Cerebellar nuclear complex (tissue), 1 donor: ENCODE data around the gene IGFBP4.

Experiments
- DNase-seq, 2 experiments: peaks; one replicate each; lab custom pipeline; 2025; lab: John Stamatoyannopoulos, UW

Gene IGFBP4

DNA sequence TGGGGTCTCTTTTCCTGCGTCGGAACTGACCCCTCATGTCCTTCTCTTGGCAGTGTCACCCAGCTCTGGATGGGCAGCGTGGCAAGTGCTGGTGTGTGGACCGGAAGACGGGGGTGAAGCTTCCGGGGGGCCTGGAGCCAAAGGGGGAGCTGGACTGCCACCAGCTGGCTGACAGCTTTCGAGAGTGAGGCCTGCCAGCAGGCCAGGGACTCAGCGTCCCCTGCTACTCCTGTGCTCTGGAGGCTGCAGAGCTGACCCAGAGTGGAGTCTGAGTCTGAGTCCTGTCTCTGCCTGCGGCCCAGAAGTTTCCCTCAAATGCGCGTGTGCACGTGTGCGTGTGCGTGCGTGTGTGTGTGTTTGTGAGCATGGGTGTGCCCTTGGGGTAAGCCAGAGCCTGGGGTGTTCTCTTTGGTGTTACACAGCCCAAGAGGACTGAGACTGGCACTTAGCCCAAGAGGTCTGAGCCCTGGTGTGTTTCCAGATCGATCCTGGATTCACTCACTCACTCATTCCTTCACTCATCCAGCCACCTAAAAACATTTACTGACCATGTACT, 13.2 kb downstream of the IGFBP4 start:
- no peak for DNase-seq

DNA sequence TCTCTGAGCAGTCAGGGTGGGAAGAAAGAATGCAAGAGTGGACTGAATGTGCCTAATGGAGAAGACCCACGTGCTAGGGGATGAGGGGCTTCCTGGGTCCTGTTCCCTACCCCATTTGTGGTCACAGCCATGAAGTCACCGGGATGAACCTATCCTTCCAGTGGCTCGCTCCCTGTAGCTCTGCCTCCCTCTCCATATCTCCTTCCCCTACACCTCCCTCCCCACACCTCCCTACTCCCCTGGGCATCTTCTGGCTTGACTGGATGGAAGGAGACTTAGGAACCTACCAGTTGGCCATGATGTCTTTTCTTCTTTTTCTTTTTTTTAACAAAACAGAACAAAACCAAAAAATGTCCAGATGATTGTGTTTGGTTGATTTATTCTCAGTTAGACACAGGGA, 14.1 kb downstream of the IGFBP4 start:
- no peak for DNase-seq

DNA sequence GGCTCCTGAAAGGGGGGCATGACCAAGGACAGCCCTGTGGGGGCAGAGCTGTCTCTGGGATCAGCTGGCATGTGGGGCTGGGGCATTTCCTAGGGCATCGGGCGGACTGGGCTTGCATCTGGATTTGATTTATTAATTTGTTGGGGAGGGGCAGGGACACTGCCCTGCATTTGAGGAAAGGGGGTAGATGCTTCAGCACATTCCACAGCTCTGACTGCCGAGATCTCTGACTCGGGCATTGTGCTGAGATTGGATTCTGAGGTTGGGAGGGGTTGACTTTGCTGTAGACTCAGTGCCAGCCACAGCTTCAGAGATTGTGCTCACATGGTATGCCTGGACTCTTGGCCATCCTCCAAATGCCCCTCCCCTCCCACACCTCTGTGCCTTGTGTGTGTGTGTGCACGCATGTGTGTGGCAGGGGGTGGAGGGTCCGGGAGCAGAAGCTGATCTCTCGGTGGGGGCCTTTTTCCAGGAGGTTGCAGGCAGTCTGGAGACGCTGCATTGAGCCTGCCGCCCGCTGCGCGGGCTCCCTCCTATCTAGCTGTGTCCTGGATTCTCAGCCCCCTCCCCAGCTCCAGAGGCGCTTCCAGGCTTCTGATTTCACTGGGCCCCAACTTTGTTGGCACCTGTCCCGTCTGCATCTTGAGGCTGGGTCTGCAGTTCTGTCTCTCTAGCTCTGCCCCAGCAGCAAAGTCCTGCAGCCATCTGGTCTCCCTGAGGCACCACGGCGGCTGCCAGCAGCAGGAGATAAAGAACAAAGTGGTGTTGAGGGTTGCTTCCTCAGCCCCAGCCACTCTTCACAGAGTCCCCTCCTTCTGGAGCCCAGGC, 14.9 kb downstream of the IGFBP4 start:
- DNase-seq: no peak

DNA sequence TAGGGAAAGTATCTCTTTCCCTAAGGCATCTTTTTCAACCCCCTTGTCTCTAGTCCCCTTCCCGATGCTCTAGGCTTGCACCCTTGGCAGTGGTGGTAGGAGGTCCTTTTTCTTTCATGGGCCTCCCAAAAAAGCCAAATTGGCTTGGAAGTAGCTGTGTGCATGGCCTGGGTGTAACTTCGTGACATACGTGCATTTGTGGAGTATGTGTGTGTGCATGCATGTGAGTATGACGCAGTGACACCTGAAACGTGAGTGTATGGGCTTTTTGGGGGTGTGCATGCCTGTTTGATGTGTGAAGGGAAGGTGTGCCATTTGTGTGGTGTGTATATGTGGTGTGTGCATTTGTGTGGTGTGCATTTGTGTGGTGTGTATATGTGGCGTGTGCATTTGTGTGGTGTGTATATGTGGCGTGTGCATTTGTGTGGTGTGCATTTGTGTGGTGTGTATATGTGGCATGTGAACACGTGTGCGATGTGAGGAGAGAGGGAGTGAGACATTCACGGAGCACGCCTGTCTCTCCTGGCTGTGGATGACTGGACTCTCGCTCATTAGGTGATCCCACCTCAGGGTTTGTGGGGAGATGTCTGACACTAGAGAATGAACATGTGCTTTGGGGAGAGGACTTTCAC, 15.7 kb downstream of the IGFBP4 start:
- no peak for DNase-seq

DNA sequence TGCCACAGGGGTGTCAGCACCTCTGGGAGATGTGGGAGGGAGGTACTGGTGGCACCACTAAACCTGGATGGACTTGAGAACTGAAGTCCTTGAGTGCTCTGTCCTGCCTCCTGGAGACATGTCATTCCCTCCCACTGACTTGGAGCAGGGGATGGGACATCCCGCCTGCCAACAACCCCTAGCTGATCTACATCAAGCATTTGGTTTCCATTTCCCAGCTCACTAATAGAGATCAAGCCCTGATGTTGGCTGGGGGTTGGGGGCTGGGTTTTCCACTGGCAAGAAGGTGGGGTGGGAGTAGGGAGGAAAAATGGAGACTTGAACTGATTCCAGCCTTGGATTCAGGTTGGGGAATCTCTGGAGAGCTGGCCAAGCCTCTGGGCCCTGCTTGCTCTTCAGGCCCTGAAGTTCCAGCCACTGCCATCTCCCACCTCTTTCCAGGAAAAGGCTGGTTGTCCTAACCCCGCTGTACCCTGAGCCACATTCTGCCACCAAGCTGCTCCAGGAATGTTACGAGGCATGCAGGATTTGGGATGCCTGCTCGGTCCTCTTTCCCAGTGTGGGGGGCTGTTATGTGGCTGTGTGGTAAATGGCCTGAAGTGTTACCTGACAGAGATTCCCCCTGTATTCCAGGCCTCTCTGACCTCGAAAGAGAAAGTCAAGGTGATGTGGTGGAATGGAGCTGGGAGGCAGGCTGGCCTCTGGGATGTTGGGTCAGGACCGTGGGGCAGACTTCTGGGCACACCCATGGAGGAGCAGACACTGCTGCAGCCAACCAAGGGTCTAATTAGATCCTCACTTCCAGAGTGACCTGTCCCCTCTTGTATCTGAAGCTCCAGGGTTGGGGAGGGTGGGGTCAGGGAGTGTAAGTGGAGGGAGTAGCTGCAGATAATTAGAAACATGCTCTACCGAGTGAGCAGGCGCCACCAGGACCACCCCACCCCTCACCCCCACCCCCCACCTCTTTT, 16.7 kb downstream of the IGFBP4 start:
- DNase-seq: no peak

DNA sequence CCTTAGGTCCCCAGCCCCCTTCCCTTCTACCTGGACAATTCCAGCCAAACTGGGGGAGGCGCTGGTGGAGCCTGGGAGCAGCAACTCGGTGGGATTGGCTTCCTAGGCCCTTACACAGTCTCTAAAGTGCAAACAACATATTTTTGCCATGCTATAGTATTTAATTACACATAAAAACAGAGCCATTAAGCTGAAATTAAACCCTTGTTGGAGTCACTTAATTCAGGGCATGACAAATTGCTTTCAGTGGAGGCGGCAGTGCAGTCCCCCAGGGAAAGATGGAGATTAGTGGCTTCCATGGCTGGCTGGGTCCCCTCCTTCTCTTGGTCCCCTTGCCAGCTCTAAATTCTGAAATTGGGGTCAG, 17.3 kb downstream of the IGFBP4 start:
- no peak for DNase-seq

DNA sequence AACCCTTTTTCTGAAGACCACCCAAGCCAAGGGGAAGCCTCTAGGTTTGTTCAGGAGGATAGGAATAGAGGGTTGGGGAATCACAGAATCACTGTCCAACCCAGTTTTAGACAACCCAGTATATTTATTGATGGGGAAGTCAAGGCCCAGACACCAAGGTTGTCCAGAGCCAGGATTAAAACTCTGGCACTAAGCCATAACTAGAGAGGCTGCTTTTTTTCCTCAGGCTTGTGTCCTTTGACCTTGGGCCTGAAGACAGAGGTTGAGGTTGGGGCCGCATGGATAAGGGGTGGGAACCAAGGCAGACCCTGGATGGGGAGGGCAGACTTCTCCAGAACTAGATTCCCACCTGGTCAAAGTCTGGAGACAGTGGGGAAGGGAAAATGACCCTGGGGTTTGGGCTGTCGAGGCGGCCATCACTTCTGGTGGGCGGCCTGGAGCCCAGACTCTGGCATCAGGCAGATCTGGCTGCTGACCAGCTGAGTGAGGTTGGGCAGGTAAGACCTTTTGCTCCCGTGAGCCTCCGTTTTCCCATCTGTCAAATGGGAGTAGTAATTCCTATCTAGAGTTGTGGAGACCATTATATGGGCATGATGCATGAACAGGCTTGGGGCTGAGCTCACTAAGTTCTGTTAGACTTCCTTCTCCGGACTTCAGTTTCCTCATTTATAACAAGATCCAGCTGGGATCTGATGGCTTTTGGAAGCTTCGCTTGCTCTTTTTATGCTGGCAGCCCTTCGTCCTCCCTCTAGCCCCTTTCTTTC, 17.9 kb downstream of the IGFBP4 start:
- DNase-seq: no peak

DNA sequence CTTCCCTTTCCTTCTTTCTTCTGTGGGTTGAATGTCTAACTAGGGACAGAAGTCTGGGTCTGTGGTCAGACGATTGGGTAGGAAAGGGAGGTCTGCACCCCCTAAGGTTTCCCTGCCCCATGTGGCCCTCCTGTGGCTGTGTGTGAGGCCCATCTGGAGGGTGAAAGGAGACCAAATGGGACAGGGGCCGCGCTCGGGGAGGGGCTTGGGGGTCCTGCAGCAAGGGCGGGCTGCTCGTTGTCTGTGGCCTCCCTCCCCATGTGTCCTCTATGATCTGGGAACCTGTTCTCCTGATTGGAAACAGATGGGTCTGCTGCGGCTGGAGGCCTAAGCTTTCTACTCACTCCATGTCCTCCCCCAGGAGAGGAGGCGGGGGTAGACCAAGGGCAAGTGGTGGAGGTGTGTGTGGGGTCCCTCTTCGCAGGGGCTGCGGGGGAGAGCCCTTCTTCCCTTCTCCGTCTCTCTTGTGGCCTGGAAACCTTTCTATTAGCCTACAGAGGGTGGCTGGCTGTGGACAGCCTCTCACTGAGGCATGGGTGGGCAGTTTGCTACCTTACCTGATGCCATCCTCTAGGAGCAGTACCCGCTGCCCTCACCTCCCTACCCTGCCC, 18.6 kb downstream of the IGFBP4 start:
- DNase-seq: no peak

DNA sequence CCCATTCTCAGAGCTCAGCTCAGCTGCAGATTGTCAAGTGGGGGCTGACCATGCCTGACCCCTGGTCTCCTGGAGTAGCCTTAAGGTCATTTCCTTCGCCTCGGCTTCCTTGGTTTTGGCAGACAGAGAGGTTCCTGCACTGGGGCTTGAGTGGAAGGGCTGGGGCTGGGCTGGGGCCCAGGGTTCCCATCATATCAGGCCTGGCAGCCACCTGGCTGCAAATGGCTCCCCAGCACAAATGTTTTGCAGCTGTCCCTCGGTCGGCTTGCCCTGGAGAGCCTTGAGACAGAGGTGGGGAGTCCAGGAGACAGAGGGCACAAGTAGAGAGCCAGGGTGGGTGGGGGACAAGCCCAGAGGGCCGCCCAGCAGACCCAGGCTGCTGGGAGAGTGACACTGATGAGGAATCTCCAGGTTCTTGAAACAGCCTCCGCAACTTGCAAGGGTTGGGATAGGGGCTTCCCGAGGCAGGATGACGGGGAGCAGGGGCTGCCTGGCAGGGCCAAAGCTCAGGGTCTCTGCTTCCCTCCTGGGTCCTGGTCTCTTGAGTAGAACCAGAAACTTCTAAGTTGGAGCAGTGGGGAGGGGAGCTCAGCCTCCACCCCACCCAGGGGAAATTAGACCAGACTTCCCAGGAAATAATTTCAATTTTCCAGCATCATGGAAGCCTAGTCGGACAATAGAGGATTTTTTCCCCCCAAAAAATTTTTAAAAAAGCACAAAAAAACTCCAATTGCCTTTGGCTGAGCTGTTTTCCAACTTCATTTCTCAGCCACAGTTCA, 19.3 kb downstream of the IGFBP4 start:
- DNase-seq: no peak

DNA sequence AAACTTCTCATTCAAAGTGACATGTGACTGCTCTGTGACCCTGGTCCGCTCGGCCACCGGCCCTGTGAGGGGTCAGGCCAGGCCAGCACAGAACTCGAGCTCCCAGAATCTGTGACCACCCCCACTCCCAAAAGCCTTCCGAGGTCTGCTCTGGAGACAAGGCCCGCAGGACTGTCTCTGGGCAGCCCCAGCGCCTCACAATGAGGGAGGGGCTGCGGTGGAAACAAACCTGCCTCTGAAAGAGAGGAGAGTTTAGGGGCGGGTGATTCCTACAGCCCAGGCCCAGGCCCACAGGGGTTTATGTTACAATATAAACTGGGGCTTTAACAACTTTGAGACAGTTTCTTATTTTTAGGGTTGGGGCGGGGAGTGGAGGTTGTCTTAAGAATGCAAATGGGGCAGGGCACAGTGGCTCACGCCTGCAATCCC, 19.9 kb downstream of the IGFBP4 start:
- DNase-seq: no peak

DNA sequence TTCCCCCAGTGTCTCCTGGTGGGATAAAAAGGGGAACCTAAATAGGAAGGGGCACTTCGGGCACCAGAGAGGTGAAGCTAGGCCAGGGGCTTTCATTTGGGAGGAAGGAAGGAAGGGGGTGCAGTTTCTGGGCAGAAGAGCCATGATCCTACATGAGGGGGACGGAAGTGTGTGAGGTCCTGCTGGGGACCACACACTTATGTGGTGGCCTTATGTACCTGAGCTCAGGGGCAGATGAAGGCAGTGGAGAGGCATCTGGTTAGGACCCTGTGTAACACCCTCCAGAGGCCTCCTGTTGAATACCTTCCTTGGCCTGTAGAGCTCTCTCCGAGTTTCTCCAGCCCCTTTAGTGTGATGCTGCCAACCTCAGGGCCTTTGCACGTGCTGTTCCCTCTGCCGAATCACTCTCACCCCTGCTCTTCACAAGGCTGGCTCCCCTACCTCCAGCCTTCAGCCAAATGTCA, 21.2 kb downstream of the IGFBP4 start:
- no peak for DNase-seq

DNA sequence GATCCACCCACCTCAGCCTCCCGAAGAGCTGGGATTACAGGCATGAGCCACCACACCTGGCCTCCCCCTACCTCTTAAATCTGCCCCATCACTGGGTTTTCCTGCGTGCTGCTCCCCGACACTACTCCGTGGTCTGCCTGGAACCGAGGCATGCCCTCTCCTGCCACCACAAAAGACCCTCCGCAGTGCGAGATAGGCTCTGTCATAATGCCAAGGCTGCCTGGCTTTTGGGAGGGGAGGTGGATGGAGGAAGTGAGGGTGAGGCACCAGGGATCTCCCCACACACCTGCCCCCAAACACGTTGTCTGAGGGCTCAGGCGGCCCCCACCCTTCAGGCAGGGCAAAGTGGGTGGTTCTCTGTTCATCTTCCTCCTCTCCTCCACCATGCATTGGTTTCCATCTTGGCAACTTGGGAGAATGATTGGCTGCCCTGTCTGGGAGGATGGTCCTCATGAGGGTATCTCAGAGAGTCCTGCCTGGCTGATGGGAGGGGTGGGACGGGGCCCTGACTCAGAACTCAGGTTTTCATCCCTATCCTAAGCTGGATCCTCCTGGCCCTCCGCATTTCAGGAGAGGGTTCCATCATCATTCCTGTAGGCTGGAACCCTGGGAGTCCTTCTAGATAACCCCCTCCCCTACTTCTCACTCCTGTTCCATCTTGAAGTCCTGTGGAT, 23.2 kb downstream of the IGFBP4 start:
- DNase-seq: no peak

DNA sequence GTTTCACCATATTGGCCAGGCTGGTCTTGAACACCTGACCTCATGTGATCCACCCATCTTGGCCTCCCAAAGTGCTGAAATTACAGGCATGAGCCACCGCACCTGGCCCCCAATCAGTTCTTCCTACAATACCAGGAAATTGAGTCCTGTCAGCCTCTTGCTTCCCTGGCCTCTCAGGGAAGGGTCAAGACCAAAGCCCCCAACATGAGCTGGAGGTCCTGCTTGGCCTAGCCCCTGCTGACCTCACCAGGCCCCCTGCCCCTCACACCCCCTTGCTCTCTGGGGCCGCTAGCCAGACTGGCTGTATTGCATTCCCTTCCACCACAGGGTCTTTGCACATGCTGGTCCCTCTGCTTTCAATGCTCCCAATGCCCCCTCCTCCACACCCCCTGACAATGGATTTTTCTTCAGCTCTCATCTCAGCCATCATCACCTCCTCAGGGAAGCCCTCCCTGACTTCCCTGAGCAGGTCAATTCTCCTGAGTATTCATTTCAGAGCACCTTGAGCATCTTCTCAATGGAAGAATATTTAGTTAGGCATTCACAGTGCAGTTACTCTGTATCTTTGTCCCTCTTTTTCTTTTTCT, 24.1 kb downstream of the IGFBP4 start:
- DNase-seq: no peak

DNA sequence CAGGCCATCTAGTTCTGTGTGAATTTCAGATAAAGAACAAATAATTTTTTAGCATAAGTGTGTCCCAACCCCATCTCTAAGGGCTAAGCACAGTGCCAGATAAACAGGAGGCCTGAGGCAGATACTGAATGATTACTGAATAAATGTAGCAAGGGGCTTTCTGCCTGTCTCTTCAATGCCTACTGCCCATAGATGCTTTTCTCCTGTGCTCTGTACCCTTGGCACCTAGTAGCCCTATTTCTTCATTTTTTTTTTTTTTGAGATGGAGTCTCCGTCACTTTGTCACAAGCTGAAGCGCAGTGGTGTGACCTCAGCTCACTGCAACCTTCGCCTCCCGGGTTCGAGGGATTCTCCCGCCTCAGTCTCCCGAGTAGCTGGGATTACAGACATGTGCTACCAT, 25.3 kb downstream of the IGFBP4 start:
- no peak for DNase-seq

DNA sequence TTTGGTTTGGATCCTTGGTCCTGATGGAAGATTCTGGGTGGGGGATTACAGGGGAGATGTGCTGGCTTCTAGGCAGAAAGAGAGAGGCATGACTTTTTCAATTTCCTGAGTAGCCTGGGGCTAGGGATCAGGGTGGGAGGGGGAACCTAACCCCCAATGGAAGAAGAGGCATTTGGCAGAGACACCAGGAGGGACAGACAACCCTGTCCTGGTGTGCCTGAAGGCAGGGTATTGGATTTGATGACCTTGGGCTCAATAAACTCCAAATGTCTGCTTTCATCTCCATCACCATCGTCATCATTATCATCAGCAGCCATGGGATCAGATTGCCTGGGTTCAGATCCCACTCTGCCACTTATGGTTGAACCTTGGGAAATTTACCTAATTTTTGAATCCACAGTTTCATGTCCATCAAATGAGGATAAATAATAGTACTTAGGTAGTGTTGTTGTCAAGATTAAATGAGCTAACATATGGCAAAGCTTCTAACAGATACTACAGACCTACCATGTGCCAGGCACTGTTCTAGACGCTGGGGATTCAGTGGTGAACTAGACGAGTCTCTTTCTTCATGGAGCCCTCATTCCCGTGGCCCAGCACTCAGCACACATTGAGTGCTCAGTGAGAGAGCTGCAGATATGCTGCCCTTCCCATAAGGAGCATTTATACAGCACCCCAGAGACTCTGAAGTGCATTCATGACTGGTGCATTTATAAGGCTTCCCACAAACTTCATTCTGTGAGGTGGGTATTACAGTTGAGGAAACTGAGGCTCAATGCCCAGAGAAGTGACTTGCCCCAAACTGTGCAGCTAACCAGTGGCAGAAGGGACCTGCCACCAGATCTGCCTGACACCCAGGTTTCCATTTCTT, 26.8 kb downstream of the IGFBP4 start:
- DNase-seq: no peak

DNA sequence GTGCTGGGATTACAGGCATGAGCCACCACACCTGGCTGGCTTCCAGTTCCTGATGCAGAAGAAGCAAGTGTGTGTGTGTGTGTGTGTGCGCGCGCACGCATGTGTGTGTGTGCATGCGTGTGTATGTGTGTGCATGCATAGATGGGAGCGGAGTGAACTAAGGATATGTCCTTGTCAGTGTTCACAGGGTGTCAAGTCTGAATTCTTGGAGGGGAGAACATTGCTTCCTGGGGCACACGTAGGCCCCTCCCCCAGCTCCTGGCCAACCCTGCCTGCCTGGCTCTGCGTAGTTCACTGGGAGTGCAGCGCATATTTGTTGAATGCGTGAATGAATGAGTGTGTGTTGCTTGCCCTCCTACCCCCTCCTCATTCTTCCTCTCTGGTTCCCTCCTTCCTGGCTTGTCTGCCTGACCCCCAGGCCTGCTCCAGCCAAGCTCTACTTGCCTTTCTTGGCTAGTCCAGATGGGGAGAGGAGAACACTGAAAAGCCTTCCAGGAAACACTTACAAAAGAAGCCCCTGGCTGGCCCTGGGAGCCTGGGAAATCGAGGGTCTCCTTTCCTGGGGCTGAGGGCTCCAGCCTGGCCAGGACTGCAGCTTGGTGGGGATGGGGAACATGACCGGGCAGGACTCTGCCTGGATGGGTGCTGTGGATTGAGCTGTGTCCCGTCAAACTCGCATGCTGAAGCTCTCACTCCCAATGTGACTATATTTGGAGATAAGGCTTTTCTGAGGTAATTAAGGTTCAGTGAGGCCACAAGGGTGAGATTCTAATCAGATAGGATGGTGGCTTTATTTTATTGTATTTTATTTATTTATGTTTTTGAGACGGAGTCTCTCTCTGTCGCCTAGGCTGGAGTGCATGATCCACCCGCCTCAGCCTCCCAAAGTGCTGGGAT, 27.9 kb downstream of the IGFBP4 start:
- no peak for DNase-seq
